GM12878 (cell line): ENCODE results near the gene COASY. TPM values are rescaled to one million over a fixed set of nuclear protein-coding genes. Genes with fewer than 3 reads are reported as not detected.
"Not testable (repeated sequence)": the region's sequence is repeated elsewhere in the genome, so short reads cannot be mapped to it uniquely, and the experiment has no call there.

Source experiments
- ATAC-seq: fragments of 200-7000 bp; cut with Tn5 transposase; 3 replicates; pipeline ENCODE4 v1.9.1; 2020; ENCODE audit warnings: mild to moderate bottlenecking, moderate library complexity
- BruUV-seq: library from RNA; stranded (reverse); fragments of 400-500 nt; replicated peaks from 2 replicates; lab custom pipeline; 2021; lab: Mats Ljungman, UMichigan
- CTCF ChIA-PET: fragments of 300-600 bp; sonication (Branson Sonifier 250); formaldehyde crosslinking; extraction: SDS; loops from one replicate; lab custom pipeline; 2021; ENCODE audit warnings: inconsistent platforms; lab: Yijun Ruan, JAX
- POLR2A ChIA-PET: fragments of 350-600 bp; formaldehyde crosslinking; extraction: SDS; loops from one replicate; lab custom pipeline; 2021; ENCODE audit warnings: inconsistent platforms; lab: Charles Lee
- RAD21 ChIA-PET: fragments of 300-600 bp; sonication (Branson Sonifier 250); formaldehyde crosslinking; loops from one replicate; lab custom pipeline; 2023; ENCODE audit warnings: antibody characterized with exemption; ENCODE audit not compliant: unreplicated experiment; lab: Charles Lee
- SMC1A ChIA-PET: fragments of 300-600 bp; sonication (Branson Sonifier 250); formaldehyde crosslinking; loops from one replicate; lab custom pipeline; 2023; ENCODE audit not compliant: unreplicated experiment, uncharacterized antibody; lab: Charles Lee
- DNase-seq: peaks from one replicate; pipeline ENCODE4 v3.0.0-alpha.2; 2011; ENCODE audit warnings: low read depth, low spot score
- FAIRE-seq: peaks from 3 replicates; lab custom pipeline; 2011; peaks lifted over from hg19 to GRCh38; lab: Jason Lieb, UNC
- H2AFZ ChIP-seq: 2 replicates; pipeline ENCODE4 v1.6.0; 2011; ENCODE audit warnings: low read depth, low read length, control low read depth; ENCODE audit not compliant: control insufficient read depth
- H3K27ac ChIP-seq: 2 replicates; pipeline ENCODE4 v1.5.1; 2011; ENCODE audit warnings: control low read depth; ENCODE audit not compliant: control insufficient read depth, insufficient read depth
- H3K27me3 ChIP-seq, 2 experiments: replicated peaks in 1 of 2; 2 replicates each; pipeline versions ENCODE4 v1.6.0 to v1.6.1; 2011; ENCODE audit warnings: low read length in 1 of 2; ENCODE audit not compliant: control insufficient read depth in 2 of 2, insufficient read depth in 2 of 2
- H3K36me3 ChIP-seq, 2 experiments: 2 replicates each; pipeline ENCODE4 v1.5.1; 2011; ENCODE audit warnings: low read length in 1 of 2; ENCODE audit not compliant: control insufficient read depth in 2 of 2, insufficient read depth in 2 of 2
- H3K4me1 ChIP-seq: 2 replicates; pipeline ENCODE4 v1.6.1; 2011; ENCODE audit warnings: mild to moderate bottlenecking, low read length, moderate library complexity, mixed read lengths; ENCODE audit not compliant: control insufficient read depth, insufficient read depth
- H3K4me2 ChIP-seq: 2 replicates; pipeline ENCODE4 v1.6.0; 2011; ENCODE audit warnings: control low read depth; ENCODE audit not compliant: control insufficient read depth, insufficient read depth
- H3K4me3 ChIP-seq: fragments of 200-600 bp; sonication (generic); 2 replicates; pipeline ENCODE4 v1.5.1; 2016
- H3K79me2 ChIP-seq: 2 replicates; pipeline ENCODE4 v1.6.0; 2011; ENCODE audit warnings: low read length; ENCODE audit not compliant: control insufficient read depth, insufficient read depth
- H3K9ac ChIP-seq: 2 replicates; pipeline ENCODE4 v1.8.0; 2011; ENCODE audit warnings: low read length, control low read depth, mixed read lengths; ENCODE audit not compliant: control insufficient read depth, insufficient read depth
- H3K9me3 ChIP-seq: replicated peaks from 3 replicates; pipeline ENCODE4 v1.5.1; 2011; ENCODE audit warnings: mild to moderate bottlenecking, low read length; ENCODE audit not compliant: control insufficient read depth, insufficient read depth
- H4K20me1 ChIP-seq: 2 replicates; pipeline ENCODE4 v1.6.0; 2011; ENCODE audit not compliant: control insufficient read depth, insufficient read depth
- POU2F2 ChIP-seq: IDR thresholded peaks from 3 replicates; pipeline ENCODE4 v1.6.1; 2011; ENCODE audit warnings: low read depth, mild to moderate bottlenecking, low read length, borderline replicate concordance
- RCOR1 ChIP-seq: conservative IDR thresholded peaks from 2 replicates; pipeline ENCODE4 v1.6.1; 2012; ENCODE audit warnings: low read depth, low read length, improper control_type of control experiment
- ZSCAN29 ChIP-seq: fragments of 450-650 bp; IDR thresholded peaks from 2 replicates; pipeline ENCODE4 v1.6.1; 2017; ENCODE audit warnings: mild to moderate bottlenecking, moderate library complexity
- WGBS: methylation state at CpG from one replicate; pipeline ENCODE4 v1.1.6; 2016; ENCODE audit warnings: low lambda C conversion rate; ENCODE audit not compliant: insufficient replicate concordance, insufficient coverage; ENCODE audit errors: missing lambda C conversion rate; 5-methylcytosine and 5-hydroxymethylcytosine counted together
- in situ Hi-C: fragments of 300-500 bp; cut with MboI; formaldehyde crosslinking; loops from 9 replicates; pipeline ENCODE4 v1.14.3; 2018; ENCODE audit warnings: mixed read lengths
- intact Hi-C: fragments of 100-400 bp; cut with micrococcal nuclease; formaldehyde crosslinking; loops from one replicate; pipeline ENCODE4 v1.14.2; 2022; ENCODE audit not compliant: unreplicated experiment
- polyA plus RNA-seq, 11 experiments: library from polyadenylated mRNA; depleted of rRNA in 4 of 11; unstranded in 6 of 11; stranded (reverse) in 5 of 11; fragments of >200 nt; fragmentation: Nextera tagmentation in 4 of 11; fragmentation: Illumina TruSeq in 1 of 11; extraction: Ambion mirVana in 4 of 11; extraction: Trizol in 1 of 11; gene quantifications; 1 replicate in 1 of 11; 2 replicates in 10 of 11; pipeline versions ENCODE4 v1.2.1 to v1.2.3, GENCODE V29; 2011 to 2016; ENCODE audit warnings: inconsistent platforms in 2 of 11, missing spikeins in 2 of 11, low read depth in 1 of 11
- total RNA-seq, 4 experiments: library from RNA; depleted of rRNA in 3 of 4; stranded (reverse); fragments of >200 nt in 3 of 4; fragmentation: Illumina TruSeq in 1 of 4; extraction: Trizol in 1 of 4; gene quantifications; 2 replicates each; pipeline versions ENCODE4 v1.2.1 to v1.2.3, GENCODE V29; 2013 to 2021
- TF ChIP-seq, protein P1 (sequence below): fragments of 450-650 bp; IDR thresholded peaks from 2 replicates; pipeline ENCODE4 v1.6.1; 2017; ENCODE audit warnings: antibody characterized with exemption, mild to moderate bottlenecking, moderate library complexity

Gene COASY
- total and polyA plus RNA-seq, 10 of the 15 experiments (the other 5 are each of a cell fraction or from before 2014, with no cell fraction given), result 18.6 to 93.9 (median 43.2) TPM

DNA sequence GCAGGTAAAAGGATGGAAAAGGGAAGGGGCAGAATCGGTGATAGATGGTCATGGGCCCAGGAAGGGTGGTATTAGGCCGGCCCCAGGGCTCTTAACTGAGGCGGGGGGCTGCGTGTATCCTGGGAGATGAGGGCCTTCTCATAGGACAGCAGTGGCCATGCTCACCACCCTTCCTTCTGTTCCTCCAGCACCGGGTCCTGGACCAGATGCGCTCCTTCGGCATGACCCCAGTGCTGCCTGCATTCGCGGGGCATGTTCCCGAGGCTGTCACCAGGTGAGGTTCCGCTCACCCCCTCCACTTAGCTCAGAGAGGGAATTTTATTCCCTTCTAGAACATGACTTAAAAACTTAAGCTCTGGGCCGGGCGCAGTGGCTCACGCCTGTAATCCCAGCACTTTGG is 23.5 kb upstream of the COASY start:
- WGBS, result 92% methylated on average over 14 of the region's 14 CpGs
- peaks cover 0 to 5% of the 10 kb centered on the region in 2 experiments; a peak in 2 of 4 replicates for H3K36me3 ChIP-seq
- DNase-seq (no peak), FAIRE-seq (no peak), ATAC-seq (no peak)
- H3K4me1 ChIP-seq, result peaks cover 16% of the 10 kb centered on the region
- H3K9ac ChIP-seq, result no peak overlapping the region
- no peak overlapping the region for H3K27ac ChIP-seq
- SMC1A ChIA-PET, result interaction anchor here (1.8 kb wide), 1 partner anchor 10 kb away, joined by 5 read pairs; no protein-coding TSS in a partner anchor
- POLR2A ChIA-PET, result no interaction called here
- in situ Hi-C loops, result no loop called here
- intact Hi-C loops, result no loop called here
- H3K9me3 ChIP-seq, result no peaks in the 10 kb centered on the region
- TF ChIP-seq RCOR1, result no peak
- TF ChIP-seq, protein P1, sequence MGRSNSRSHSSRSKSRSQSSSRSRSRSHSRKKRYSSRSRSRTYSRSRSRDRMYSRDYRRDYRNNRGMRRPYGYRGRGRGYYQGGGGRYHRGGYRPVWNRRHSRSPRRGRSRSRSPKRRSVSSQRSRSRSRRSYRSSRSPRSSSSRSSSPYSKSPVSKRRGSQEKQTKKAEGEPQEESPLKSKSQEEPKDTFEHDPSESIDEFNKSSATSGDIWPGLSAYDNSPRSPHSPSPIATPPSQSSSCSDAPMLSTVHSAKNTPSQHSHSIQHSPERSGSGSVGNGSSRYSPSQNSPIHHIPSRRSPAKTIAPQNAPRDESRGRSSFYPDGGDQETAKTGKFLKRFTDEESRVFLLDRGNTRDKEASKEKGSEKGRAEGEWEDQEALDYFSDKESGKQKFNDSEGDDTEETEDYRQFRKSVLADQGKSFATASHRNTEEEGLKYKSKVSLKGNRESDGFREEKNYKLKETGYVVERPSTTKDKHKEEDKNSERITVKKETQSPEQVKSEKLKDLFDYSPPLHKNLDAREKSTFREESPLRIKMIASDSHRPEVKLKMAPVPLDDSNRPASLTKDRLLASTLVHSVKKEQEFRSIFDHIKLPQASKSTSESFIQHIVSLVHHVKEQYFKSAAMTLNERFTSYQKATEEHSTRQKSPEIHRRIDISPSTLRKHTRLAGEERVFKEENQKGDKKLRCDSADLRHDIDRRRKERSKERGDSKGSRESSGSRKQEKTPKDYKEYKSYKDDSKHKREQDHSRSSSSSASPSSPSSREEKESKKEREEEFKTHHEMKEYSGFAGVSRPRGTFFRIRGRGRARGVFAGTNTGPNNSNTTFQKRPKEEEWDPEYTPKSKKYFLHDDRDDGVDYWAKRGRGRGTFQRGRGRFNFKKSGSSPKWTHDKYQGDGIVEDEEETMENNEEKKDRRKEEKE, result no peak
- TF ChIP-seq POU2F2, result no peak
- no peak for TF ChIP-seq ZSCAN29
- TF ChIP-seq, all 136 proteins: peak for 0
- Histone ChIP-seq H4K20me1 (no peaks in the 10 kb centered on the region), H3K79me2 (peaks cover 13% of the 10 kb centered on the region), H3K27me3 (no peaks in the 10 kb centered on the region), H3K4me2 (no peak overlapping the region), H2AFZ (no peak overlapping the region), H3K4me3 (no peak overlapping the region)
- no TSS peak for BruUV-seq
- ChIA-PET RAD21 (interaction anchor here (3.4 kb wide), 1 partner anchor 40 kb away, joined by 17 read pairs; the partner anchor contains the start of gene PSMC3IP), CTCF (interaction anchor here (1.4 kb wide), 1 partner anchor 10 kb away, joined by 3 read pairs; no protein-coding TSS in a partner anchor)

DNA sequence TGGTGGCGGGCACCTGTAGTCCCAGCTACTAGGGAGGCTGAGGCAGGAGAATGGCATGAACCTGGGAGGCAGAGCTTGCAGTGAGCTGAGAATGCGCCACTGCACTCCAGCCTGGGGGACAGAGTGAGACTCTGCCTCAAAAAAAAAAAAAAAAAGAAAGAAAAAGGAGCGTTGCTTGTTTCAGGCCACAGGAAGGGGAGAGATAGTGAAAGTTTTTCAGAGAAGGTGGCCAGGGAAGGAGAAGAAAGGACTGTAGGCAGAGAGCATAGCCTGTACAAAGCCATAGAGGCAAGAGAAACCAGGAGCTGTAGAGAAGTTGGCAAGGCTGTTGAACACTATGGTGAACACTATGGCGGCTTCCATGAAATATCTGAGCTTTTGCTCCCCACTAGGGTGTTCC is 21.4 kb upstream of the COASY start:
- H3K9ac ChIP-seq, H3K27me3 ChIP-seq, FAIRE-seq, H3K36me3 ChIP-seq, intact Hi-C loops, in situ Hi-C loops, H3K9me3 ChIP-seq, ATAC-seq, H3K27ac ChIP-seq, DNase-seq, H3K4me2 ChIP-seq, H3K4me3 ChIP-seq, H2AFZ ChIP-seq, BruUV-seq, H4K20me1 ChIP-seq: not testable (repeated sequence)
- ChIA-PET RAD21 (interaction anchor here (0.7 to 1.6 kb wide), 2 partner anchors 13 to 755 kb away, joined by 3 read pairs; no protein-coding TSS in a partner anchor), SMC1A (interaction anchor here (0.6 to 1.0 kb wide), 2 partner anchors 10 to 33 kb away, joined by 3 read pairs; no protein-coding TSS in a partner anchor), CTCF (interaction anchor here (1.1 to 1.3 kb wide), 2 partner anchors 13 to 182 kb away, joined by 3 read pairs; no protein-coding TSS in a partner anchor), POLR2A (interaction anchor here (1.1 kb wide), 1 partner anchor 8 kb away, joined by 3 read pairs; no protein-coding TSS in a partner anchor)
- Histone ChIP-seq H3K79me2 (peaks cover 13% of the 10 kb centered on the region), H3K4me1 (peaks cover 11% of the 10 kb centered on the region)
- WGBS, result 100% methylated on average over 3 of the region's 4 CpGs
